Bronchial epithelial cell (primary cell): Measurements from ENCODE around the gene CDHR4. TPM values are rescaled to one million over a fixed set of nuclear protein-coding genes. Genes with fewer than 3 reads are reported as not detected.
A peak's percentile ranks its signal among the peaks of the same experiment; 100 is the strongest.
"Not testable (repeated sequence)": the region's sequence is repeated elsewhere in the genome, so short reads cannot be mapped to it uniquely, and the experiment has no call there.

Experiments used
- DNase-seq: peaks from one replicate; pipeline ENCODE4 v3.0.0-alpha.2; 2010; ENCODE audit warnings: low read depth
- FAIRE-seq: peaks from 2 replicates; lab custom pipeline; 2011; peaks lifted over from hg19 to GRCh38; lab: Jason Lieb, UNC
- H3K27me3 ChIP-seq: 2 replicates; pipeline ENCODE4 v1.5.1; 2011; ENCODE audit warnings: low read length; ENCODE audit not compliant: control insufficient read depth, insufficient read depth
- H3K36me3 ChIP-seq: 2 replicates; pipeline ENCODE4 v1.5.1; 2011; ENCODE audit warnings: low read length; ENCODE audit not compliant: control insufficient read depth, insufficient read depth
- H3K4me3 ChIP-seq: 2 replicates; pipeline ENCODE4 v1.5.1; 2011; ENCODE audit warnings: mild to moderate bottlenecking, low read depth, low read length, control low read depth
- total RNA-seq: library from RNA; depleted of rRNA; stranded (reverse); fragments of >200 nt; gene quantifications from 2 replicates; pipeline ENCODE4 v1.2.1, GENCODE V29; 2014
- TF ChIP-seq, protein P1 (sequence below): IDR thresholded peaks from 2 replicates; pipeline ENCODE4 v1.5.1; 2011; ENCODE audit warnings: mild to moderate bottlenecking, moderate library complexity, low read length, control low read depth, inconsistent platforms; ENCODE audit not compliant: insufficient read depth, severe bottlenecking

The CDHR4 gene
- total RNA-seq, 1 donor from 2014 or later, result not detected

DNA sequence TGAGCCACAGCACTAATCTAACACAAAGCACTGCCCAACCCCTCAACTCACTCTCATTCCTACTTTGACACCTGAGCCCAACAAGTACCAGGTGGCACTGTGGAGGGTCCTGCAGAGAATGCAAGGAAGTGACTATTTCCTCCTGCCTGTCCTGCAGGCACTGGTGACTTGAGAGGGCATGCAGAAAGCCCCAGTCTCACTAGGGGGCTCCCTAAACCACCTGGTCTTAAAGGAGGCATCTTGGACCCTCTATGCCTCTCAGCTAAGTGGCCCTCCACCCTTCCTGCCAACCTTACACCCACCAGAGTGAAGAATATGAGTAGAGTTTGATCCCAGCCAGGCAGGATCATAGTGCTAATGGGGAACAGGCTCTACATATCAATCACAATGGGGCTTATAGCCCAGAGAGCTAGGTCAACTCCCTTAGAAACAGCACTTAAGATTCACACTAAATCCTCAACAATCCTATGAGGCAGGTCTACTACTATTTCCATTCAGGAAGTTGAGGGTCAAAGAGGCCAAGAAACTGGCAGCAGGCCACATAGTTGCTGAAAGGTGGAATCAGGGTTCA lies 41.5 kb upstream of the CDHR4 start:
- TF ChIP-seq, protein P1, sequence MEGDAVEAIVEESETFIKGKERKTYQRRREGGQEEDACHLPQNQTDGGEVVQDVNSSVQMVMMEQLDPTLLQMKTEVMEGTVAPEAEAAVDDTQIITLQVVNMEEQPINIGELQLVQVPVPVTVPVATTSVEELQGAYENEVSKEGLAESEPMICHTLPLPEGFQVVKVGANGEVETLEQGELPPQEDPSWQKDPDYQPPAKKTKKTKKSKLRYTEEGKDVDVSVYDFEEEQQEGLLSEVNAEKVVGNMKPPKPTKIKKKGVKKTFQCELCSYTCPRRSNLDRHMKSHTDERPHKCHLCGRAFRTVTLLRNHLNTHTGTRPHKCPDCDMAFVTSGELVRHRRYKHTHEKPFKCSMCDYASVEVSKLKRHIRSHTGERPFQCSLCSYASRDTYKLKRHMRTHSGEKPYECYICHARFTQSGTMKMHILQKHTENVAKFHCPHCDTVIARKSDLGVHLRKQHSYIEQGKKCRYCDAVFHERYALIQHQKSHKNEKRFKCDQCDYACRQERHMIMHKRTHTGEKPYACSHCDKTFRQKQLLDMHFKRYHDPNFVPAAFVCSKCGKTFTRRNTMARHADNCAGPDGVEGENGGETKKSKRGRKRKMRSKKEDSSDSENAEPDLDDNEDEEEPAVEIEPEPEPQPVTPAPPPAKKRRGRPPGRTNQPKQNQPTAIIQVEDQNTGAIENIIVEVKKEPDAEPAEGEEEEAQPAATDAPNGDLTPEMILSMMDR, result peak; percentile 54
- Histone ChIP-seq H3K4me3 (no peak overlapping the region), H3K36me3 (no peaks in the 10 kb centered on the region), H3K27me3 (no peaks in the 10 kb centered on the region)
- no peak for FAIRE-seq
- peak; percentile 32 for DNase-seq

DNA sequence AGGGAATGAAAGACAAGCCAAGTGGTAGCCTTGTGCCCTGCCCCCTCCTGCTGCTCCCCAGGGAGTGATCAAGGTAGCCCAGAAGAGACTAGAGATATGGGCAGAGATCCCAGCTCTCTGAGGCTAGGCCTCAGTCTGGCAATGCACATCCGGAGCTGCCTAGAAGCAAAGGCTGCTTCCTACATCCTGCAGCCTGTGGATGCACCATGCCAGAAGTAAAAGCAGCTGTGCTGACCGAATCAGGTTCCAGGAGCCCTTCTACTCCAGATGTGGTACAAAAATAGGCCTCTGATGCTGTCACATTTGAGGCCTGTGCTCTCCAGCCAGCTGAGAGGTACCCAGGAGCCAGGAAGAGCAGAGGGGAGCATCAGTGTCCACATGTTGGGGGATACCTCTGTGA lies 40.7 kb upstream of the CDHR4 start:
- Histone ChIP-seq H3K4me3 (no peak overlapping the region), H3K27me3 (no peaks in the 10 kb centered on the region), H3K36me3 (no peaks in the 10 kb centered on the region)
- TF ChIP-seq, protein P1, result no peak
- no peak for FAIRE-seq
- DNase-seq, result no peak

DNA sequence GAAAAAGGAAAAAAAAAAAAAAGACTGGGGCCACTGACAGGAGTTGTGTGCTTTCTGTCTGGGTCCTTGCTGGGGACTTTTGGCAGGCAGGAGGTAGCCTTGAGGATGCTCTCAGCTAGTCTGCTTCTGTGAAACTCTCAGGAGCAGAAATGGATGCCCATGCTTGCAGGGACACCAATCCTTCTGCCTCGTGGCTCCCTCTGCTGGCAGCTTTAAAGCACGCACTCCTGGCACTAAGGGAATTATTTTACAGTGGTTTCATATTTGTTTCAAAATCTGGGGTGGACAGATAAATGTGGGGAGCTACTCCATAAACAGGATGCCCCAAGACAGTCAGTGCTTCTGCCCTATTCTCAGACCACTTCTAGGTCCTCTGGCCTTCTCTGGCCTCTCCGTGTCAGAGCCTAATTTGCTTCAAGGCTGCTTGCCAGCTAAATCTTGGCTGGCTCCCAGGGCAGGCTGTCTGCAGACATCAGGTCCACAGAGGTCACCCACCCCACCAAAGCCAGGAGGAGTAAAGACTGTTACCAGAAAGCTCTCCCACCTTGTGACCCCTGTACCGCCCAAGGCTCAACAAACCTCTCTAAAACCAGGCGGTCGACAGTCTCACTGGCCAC lies 39.6 kb upstream of the CDHR4 start:
- Histone ChIP-seq H3K4me3 (no peak overlapping the region), H3K27me3 (no peaks in the 10 kb centered on the region), H3K36me3 (no peaks in the 10 kb centered on the region)
- FAIRE-seq (no peak), DNase-seq (peak; percentile 63)
- TF ChIP-seq, protein P1, result peak; percentile 84

DNA sequence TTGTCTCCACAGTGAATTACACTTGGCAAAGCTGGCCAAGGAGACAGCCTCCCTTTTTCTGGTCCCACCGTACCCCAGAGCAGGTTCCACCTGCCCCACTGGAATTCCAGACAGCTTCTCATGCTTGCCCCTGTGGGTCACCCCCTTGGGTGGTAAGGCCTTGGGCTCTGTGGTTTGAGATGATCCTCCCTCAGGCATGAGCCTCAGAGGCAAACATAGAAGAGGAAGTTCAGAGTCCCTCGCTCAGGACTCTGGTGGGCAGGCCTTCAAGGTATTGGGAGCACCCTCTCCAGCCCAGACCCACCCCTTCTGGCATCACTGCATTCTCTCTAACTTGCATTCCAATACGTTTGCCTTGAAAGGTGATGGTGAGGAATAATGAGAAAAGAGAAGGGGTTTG lies 31.7 kb upstream of the CDHR4 start:
- Histone ChIP-seq H3K27me3 (no peaks in the 10 kb centered on the region), H3K36me3 (no peaks in the 10 kb centered on the region), H3K4me3 (no peak overlapping the region)
- TF ChIP-seq, protein P1, result no peak
- FAIRE-seq (no peak), DNase-seq (no peak)

DNA sequence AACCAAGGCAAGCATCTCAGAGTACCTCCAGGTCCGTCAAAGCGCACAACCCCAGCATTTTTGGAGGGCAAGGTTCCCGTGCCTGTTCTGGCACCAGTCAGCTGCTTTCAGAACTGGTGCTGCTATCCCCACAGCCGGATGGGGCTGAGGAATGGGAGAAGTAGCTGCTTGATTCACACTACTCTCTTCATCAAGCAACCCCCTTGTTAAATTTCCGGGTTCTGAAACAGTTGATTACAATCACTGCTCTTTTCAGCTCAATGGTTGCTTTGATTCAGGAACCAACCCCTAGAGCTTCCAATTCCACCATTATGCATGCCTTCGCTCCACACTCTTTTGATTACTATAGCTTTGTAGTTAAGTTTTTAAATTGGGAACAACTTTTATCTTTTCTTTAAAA lies 26.3 kb upstream of the CDHR4 start:
- DNase-seq (no peak), FAIRE-seq (no peak)
- H3K27me3 ChIP-seq, result no peaks in the 10 kb centered on the region
- TF ChIP-seq, protein P1, result no peak
- H3K4me3 ChIP-seq, result no peak overlapping the region
- no peaks in the 10 kb centered on the region for H3K36me3 ChIP-seq

DNA sequence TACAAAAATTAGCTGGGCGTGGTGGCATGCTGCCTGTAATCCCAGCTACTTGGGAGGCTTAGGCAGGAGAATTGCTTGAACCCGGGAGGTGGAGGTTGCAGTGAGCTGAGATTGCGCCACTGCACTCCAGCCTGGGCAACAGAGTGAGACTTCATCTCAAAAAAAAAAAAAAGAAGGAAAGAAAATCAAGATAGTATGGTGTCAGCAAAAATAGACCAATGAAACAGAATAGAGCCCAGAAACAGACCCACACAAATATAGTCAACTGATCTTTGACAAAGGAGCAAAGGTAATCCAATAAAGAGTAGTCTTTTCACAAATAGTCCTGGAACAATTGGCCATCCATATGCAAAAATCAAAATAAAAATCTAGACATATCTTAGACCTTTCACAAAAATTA lies 23.5 kb upstream of the CDHR4 start:
- H3K36me3 ChIP-seq, H3K4me3 ChIP-seq, FAIRE-seq, DNase-seq, H3K27me3 ChIP-seq: not testable (repeated sequence)
